ENCODE results near the gene MAPKAP1.

Gene MAPKAP1

DNA sequence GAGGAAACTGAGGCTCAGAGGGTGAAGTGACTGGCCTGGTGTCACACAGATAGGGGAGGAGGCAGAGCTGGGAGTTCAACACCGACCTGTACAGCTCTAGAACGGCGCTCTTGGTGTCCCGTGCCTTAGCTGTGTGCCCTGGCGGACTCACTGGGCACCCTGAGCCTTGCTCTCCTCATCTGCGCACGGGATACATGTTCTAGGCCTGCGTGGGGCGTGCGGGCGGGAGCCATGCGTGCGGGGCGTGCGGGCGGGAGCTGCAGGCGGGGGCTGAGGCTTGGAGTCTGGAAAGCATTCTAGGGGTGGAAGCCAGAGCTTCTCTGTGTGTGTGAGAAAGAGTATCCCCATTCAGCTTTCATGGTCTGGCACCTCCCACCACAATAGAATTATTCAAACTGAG is 280.1 kb downstream of the MAPKAP1 start:
- no peak for DNase-seq

DNA sequence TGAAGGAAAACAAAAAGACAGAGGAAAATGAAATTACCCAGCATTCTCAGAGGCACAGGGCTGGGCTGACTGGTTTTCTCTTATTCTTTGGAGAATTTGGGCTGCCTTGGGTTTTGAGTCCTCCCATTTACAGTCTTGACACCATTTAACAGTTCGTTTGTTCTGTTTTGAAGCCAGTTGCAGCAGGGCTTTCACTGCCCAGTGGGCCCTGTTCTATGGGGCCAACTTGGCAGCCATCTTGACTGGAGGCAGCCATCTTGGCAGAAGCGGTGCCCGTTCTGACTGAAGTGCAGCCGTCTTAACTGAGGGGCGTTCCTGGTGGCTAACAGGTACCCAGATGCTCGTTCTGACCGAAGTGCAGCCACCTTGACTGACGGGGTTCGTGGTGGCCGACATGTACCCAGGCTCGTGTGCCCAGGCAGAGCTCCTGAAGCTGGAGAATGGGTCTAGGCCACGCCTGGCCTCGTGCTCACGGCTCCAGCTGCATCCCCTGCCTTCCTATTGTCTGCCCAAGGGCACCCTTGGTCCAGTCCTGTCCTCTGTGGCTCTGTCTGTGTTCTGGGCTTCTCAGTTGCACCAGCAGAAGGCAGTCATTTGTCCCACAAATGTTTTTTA is 281.0 kb downstream of the MAPKAP1 start:
- no peak for DNase-seq

- no peak for DNase-seq
These were observed 281.7 kb downstream of the MAPKAP1 start for GRCh38 chr9:125425170-125425897.

- DNase-seq, result no peak
These were observed 283.0 kb downstream of the MAPKAP1 start for GRCh38 chr9:125423964-125424363.

GRCh38 chr9:125422853-125423252 is 284.2 kb downstream of the MAPKAP1 start:
- DNase-seq, result no peak

GRCh38 chr9:125421591-125422181 is 285.3 kb downstream of the MAPKAP1 start:
- no peak for DNase-seq

DNA sequence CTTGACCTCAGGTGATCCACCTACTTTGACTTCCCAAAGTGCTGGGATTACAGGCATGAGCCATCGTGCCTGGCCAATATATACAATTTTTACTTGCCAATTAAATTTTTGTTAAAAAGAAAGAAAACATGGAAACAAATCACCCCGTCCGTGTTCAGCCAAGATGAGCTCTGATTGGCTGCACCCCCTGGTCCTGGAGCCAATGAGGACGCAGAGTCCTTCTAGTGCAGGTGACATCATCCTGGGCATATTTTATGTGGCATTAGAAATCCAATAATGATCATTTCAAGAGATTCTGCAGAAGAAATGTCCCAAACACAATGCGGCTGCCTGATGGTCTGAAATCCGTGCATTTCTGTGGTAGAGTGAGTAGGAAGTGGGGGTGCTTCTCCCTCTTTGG is 285.8 kb downstream of the MAPKAP1 start:
- DNase-seq, result no peak

DNA sequence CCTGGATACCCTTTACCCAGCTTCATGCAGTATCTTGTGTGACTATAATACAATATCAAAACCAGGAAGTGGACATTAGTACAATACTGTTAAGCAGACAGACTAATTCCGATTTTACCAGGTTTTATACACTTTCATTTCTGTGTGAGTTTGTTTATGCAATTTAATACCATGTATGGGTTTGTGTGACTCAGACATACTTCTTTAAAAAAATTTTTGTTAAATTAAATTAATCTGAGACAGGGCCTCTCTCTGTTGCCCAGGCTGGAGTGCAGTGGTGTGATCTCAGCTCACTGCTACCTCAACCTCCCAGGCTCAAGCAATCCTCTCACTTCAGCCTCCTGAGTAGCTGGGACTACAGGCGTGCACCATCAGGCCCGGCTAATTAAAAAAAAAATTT is 288.6 kb downstream of the MAPKAP1 start:
- no peak for DNase-seq

- DNase-seq, result no peak
These were observed 290.5 kb downstream of the MAPKAP1 start for GRCh38 chr9:125416517-125416916.

DNA sequence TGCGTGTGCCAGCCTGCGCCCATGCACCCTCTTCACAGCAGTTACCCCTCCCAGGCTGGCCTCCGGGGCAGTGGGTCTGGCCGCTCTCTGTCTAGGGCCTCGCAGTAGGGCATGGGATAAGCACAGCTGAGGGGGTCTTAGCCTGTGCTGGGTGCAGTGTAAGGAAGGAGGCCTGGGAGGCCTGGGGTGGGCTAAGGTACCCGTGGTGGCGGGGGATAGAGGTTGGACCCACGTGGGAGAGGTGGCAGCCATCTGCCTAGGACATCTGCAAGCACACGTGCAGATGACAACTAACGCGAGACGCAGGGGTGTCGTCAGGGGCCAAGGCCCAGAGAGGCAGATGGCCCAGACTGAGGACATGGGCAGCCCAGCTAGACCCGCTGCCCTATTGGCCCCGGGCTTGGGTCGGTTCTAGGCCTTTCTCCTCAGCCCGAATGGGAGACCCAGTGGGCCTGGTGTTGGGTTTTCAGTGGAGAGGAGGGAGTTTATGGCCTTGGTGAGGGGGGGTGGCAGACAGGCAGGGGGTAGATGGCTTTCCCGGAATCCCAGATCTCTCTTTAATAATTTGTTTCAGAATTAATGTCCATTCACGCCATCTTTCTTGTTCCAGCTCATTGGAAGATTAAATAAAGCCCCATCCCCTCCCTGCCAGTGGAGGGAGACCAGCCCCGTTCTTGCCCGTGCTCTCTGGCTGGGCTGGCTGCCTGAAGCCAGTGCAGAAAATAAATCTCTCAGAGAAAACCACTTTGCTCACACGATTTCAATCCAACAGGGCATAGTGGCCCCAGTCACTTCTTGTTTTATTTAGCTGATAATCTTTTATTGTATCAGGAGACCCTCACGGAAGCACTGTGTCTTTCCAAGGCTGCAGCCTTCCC is 291.2 kb downstream of the MAPKAP1 start:
- DNase-seq, result no peak

DNA sequence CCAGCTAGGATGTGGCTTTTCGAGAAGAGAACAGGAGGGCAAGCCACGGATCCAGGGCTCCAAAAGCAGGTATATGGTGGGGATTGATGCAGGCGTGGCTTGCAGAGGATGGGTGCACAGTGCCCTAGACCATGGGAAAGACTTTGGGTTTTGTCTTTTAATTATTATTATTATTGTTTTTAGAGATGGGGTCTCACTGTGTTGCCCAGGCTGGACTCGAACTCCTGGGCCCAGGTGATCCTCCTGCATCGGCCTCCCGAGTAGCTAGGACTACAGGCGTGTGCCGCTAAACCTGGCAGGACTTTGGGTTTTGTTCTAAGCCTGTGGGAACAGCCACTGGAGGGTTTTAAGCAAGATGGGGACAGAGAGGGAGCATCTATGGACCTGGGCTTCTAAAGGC is 293.4 kb downstream of the MAPKAP1 start:
- DNase-seq, result no peak

DNA sequence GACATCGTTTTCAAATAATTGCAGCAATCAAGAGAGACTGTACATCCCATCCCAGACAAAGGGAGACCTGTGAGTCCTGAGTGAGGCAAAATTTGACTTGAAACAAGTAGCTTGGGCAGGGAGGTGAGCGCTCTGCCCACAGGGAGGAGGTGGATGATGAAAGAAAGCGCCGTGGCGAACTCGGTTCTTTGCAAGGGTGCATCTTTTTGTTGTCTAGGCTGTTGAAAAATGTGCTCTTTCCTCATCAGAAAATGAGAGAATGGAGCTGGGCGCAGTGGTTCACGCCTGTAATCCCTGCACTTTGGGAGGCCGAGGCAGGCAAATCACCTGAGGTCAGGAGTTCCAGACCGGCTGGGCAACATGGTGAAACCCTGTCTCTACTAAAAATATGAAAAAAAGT is 294.8 kb downstream of the MAPKAP1 start:
- DNase-seq, result no peak

- DNase-seq, result no peak
These were observed 295.7 kb downstream of the MAPKAP1 start for GRCh38 chr9:125411171-125411756.

DNA sequence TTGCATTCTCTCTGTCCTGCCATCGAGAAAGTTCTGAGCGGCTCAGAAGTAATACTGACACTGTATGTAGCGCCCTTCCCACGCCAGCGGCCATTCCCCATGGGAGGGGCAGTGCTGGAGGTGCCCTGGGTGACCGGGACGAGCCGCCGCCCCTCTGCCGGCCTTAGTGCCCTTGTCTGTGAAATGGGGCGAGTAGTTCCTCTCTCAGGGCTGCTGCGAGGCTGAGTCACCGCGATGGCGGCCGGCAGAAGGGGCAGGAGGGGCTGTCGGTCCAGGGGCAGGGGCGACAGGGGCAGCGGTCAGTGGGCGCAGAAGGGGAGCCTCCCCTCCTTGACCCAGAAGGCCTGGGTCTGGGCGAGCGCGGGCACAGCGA is 296.5 kb downstream of the MAPKAP1 start:
- DNase-seq, result no peak

GRCh38 chr9:125409637-125410521 is 297.1 kb downstream of the MAPKAP1 start:
- DNase-seq, result peak; percentile 77

DNA sequence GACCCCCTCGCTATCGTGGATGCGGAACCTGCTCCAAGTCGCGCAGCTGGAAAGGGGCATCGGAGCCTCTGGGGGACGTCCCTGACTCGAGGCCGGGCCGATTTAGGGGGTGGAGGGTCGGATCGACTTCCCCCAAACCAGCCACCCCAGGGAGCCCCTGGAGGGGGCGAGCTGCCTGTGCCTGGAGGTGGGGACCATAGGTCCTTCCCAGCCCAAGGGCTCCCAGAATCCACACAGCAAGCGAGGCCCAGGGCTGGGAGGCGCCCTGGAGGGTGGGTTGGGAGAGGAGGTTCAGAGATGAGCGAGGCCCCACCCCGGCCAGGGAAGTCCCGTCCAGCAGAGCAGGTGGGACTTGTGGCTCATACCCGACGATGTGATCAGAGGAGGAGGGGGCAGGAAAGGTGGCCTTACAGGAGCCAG is 297.8 kb downstream of the MAPKAP1 start:
- no peak for DNase-seq

GRCh38 chr9:125407974-125408900 is 298.8 kb downstream of the MAPKAP1 start:
- peak; percentile 89 for DNase-seq

GRCh38 chr9:125407432-125407973 is 299.5 kb downstream of the MAPKAP1 start:
- DNase-seq, result no peak

GRCh38 chr9:125406810-125407087 is 300.3 kb downstream of the MAPKAP1 start:
- no peak for DNase-seq

- no peak for DNase-seq
These were observed 300.8 kb downstream of the MAPKAP1 start for GRCh38 chr9:125405938-125406809.
